WTC11 (cell line): ENCODE results near the gene EPHB3. TPM values are rescaled to one million over a fixed set of nuclear protein-coding genes. Genes with fewer than 3 reads are reported as not detected.

ENCODE experiments used
- ATAC-seq: fragments of 200-7000 bp; cut with Tn5 transposase; 2 replicates; pipeline ENCODE4 v1.10.0; 2021; ENCODE audit warnings: mild to moderate bottlenecking, moderate library complexity
- CTCF ChIA-PET: fragments of 300-600 bp; sonication (Branson Sonifier 250); formaldehyde crosslinking; loops from one replicate; lab custom pipeline; 2021; ENCODE audit warnings: antibody characterized with exemption; lab: Charles Lee
- POLR2A ChIA-PET: fragments of 350-600 bp; sonication (Branson Sonifier 250); formaldehyde crosslinking; loops from one replicate; lab custom pipeline; 2021; ENCODE audit warnings: antibody characterized with exemption; lab: Charles Lee
- DNase-seq: peaks from one replicate; pipeline ENCODE4 v3.0.0; 2021; ENCODE audit warnings: low spot score
- H3K27ac Mint-ChIP-seq: 2 replicates; pipeline ENCODE4 v1.8.0; 2021; ENCODE audit warnings: mixed read lengths
- H3K27me3 Mint-ChIP-seq: 2 replicates; pipeline ENCODE4 v1.8.0; 2021; ENCODE audit warnings: low read depth, mild to moderate bottlenecking, moderate library complexity, mixed read lengths
- H3K36me3 Mint-ChIP-seq: 2 replicates; pipeline ENCODE4 v1.8.0; 2021; ENCODE audit warnings: mixed read lengths
- H3K4me1 Mint-ChIP-seq: 2 replicates; pipeline ENCODE4 v1.8.0; 2022; ENCODE audit warnings: mixed read lengths
- H3K4me3 Mint-ChIP-seq: 2 replicates; pipeline ENCODE4 v1.8.0; 2021; ENCODE audit warnings: mild to moderate bottlenecking, moderate library complexity, mixed read lengths
- H3K9me3 Mint-ChIP-seq: 2 replicates; pipeline ENCODE4 v1.8.0; 2021; ENCODE audit warnings: mixed read lengths
- ATF3 ChIP-seq: sonication (generic); formaldehyde crosslinking; conservative IDR thresholded peaks from 2 replicates; pipeline ENCODE4 v1.8.1; 2022; ENCODE audit warnings: mild to moderate bottlenecking, missing genetic modification reagents
- CBFB ChIP-seq: sonication (generic); formaldehyde crosslinking; IDR thresholded peaks from 2 replicates; pipeline ENCODE4 v1.8.1; 2022; ENCODE audit warnings: mild to moderate bottlenecking, low read depth, missing genetic modification reagents
- CDX4 ChIP-seq: fragments of 250-450 bp; sonication (Bioruptor Pico); IDR thresholded peaks from 2 replicates; pipeline ENCODE4 v1.9.0; 2021; ENCODE audit warnings: moderate library complexity, mild to moderate bottlenecking, inconsistent platforms, borderline replicate concordance
- CTCF ChIP-seq: fragments of 200-600 bp; IDR thresholded peaks from 2 replicates; pipeline ENCODE4 v1.8.0; 2022; ENCODE audit warnings: antibody characterized with exemption
- E2F5 ChIP-seq: sonication (generic); formaldehyde crosslinking; IDR thresholded peaks from 2 replicates; pipeline ENCODE4 v1.8.1; 2022; ENCODE audit warnings: mild to moderate bottlenecking, moderate library complexity, missing genetic modification reagents
- FOXP1 ChIP-seq: sonication (generic); formaldehyde crosslinking; IDR thresholded peaks from 2 replicates; pipeline ENCODE4 v1.8.0; 2022; ENCODE audit warnings: missing genetic modification reagents, mild to moderate bottlenecking, moderate library complexity, borderline replicate concordance
- GTF2I ChIP-seq: fragments of 250-450 bp; sonication (Bioruptor Pico); conservative IDR thresholded peaks from 2 replicates; pipeline ENCODE4 v1.4.0; 2021; ENCODE audit warnings: mild to moderate bottlenecking
- MAX ChIP-seq: sonication (generic); formaldehyde crosslinking; IDR thresholded peaks from 2 replicates; pipeline ENCODE4 v1.8.0; 2022; ENCODE audit warnings: mild to moderate bottlenecking, missing genetic modification reagents
- MXD4 ChIP-seq: fragments of 250-450 bp; sonication (Bioruptor Pico); IDR thresholded peaks from 2 replicates; pipeline ENCODE4 v1.8.0; 2021; ENCODE audit warnings: mild to moderate bottlenecking, moderate library complexity, borderline replicate concordance
- MYBL2 ChIP-seq: sonication (generic); formaldehyde crosslinking; IDR thresholded peaks from 2 replicates; pipeline ENCODE4 v1.8.1; 2023; ENCODE audit warnings: mild to moderate bottlenecking, moderate library complexity, missing genetic modification reagents
- NR2C2 ChIP-seq: sonication (generic); formaldehyde crosslinking; IDR thresholded peaks from 2 replicates; pipeline ENCODE4 v1.8.0; 2022; ENCODE audit warnings: mild to moderate bottlenecking, missing genetic modification reagents
- NR3C1 ChIP-seq: sonication (generic); formaldehyde crosslinking; conservative IDR thresholded peaks from 2 replicates; pipeline ENCODE4 v1.8.1; 2023; ENCODE audit warnings: low read depth, mild to moderate bottlenecking, missing genetic modification reagents
- SMAD3 ChIP-seq: sonication (generic); formaldehyde crosslinking; IDR thresholded peaks from 2 replicates; pipeline ENCODE4 v1.8.0; 2022; ENCODE audit warnings: missing genetic modification reagents, mild to moderate bottlenecking, borderline replicate concordance
- TEAD1 ChIP-seq: sonication (generic); formaldehyde crosslinking; IDR thresholded peaks from 2 replicates; pipeline ENCODE4 v1.8.0; 2022; ENCODE audit warnings: mild to moderate bottlenecking, missing genetic modification reagents
- TEAD4 ChIP-seq: sonication (generic); formaldehyde crosslinking; IDR thresholded peaks from 2 replicates; pipeline ENCODE4 v1.8.0; 2022; ENCODE audit warnings: mild to moderate bottlenecking, missing genetic modification reagents
- TP53 ChIP-seq: sonication (generic); formaldehyde crosslinking; IDR thresholded peaks from 2 replicates; pipeline ENCODE4 v1.8.1; 2023; ENCODE audit warnings: mild to moderate bottlenecking, missing genetic modification reagents
- ZNF219 ChIP-seq: sonication (generic); formaldehyde crosslinking; IDR thresholded peaks from 2 replicates; pipeline ENCODE4 v1.8.0; 2023; ENCODE audit warnings: missing genetic modification reagents, mild to moderate bottlenecking, borderline replicate concordance
- ZNF232 ChIP-seq: sonication (generic); formaldehyde crosslinking; IDR thresholded peaks from 2 replicates; pipeline ENCODE4 v1.8.0; 2022; ENCODE audit warnings: mild to moderate bottlenecking, missing genetic modification reagents
- ZNF263 ChIP-seq: sonication (generic); formaldehyde crosslinking; IDR thresholded peaks from 2 replicates; pipeline ENCODE4 v1.8.1; 2022; ENCODE audit warnings: low read depth, mild to moderate bottlenecking, moderate library complexity, missing genetic modification reagents
- ZNF512 ChIP-seq: sonication (generic); formaldehyde crosslinking; IDR thresholded peaks from 2 replicates; pipeline ENCODE4 v1.8.1; 2022; ENCODE audit warnings: missing genetic modification reagents, borderline replicate concordance
- total RNA-seq: library from RNA; stranded (reverse); gene quantifications from 3 replicates; pipeline ENCODE4 v1.2.3, GENCODE V29; 2021

EPHB3 gene
- total RNA-seq, 1 experiment from 2014 or later = 11.4 TPM

GRCh38 chr3:184570489-184570888 is 8.9 kb downstream of the EPHB3 start:
- DNase-seq = no peak
- no peak for TF ChIP-seq ZNF219 (CRISPR knock-in tag)
- no peak for TF ChIP-seq NR2C2
- TF ChIP-seq CBFB (CRISPR knock-in tag) = no peak
- TF ChIP-seq NR3C1 (CRISPR knock-in tag) = no peak
- no peak for TF ChIP-seq ZNF263 (CRISPR knock-in tag)
- no peak for TF ChIP-seq ZNF512 (CRISPR knock-in tag)
- no peak for TF ChIP-seq CTCF
- TF ChIP-seq CDX4 = no peak
- TF ChIP-seq SMAD3 (CRISPR knock-in tag) = no peak
- TF ChIP-seq MXD4 (CRISPR knock-in tag) = no peak
- peak; percentile 2; the same call in 1 of the 2 replicates for ATAC-seq
- Mint-ChIP-seq H3K36me3 (no peaks in the 10 kb centered on the region), H3K4me3 (peak overlapping the region; percentile 75), H3K27ac (no peak overlapping the region), H3K4me1 (peaks cover 62% of the 10 kb centered on the region), H3K9me3 (no peaks in the 10 kb centered on the region), H3K27me3 (peaks cover 83% of the 10 kb centered on the region)
- CTCF ChIA-PET = interaction anchor here (0.5 to 2.4 kb wide), 5 partner anchors 9 to 348 kb away, joined by 3 to 16 read pairs (median 3); partner anchors contain the start of gene EPHB3
- POLR2A ChIA-PET = interaction anchor here (0.9 kb wide), 2 partner anchors 13 to 23 kb away, joined by 3 read pairs; no protein-coding TSS in a partner anchor

GRCh38 chr3:184571750-184572377 is 10.3 kb downstream of the EPHB3 start:
- DNase-seq (no peak), ATAC-seq (no peak)
- ChIA-PET POLR2A (interaction anchor here (0.6 kb wide), 1 partner anchor 34 kb away, joined by 3 read pairs; no protein-coding TSS in a partner anchor), CTCF (interaction anchor here (1.2 kb wide), 1 partner anchor 11 kb away, joined by 5 read pairs; the partner anchor contains the start of gene EPHB3)
- Mint-ChIP-seq H3K4me1 (peaks cover 62% of the 10 kb centered on the region), H3K4me3 (no peak overlapping the region), H3K27ac (no peak overlapping the region), H3K9me3 (no peaks in the 10 kb centered on the region), H3K36me3 (peaks cover 7% of the 10 kb centered on the region), H3K27me3 (peaks cover 73% of the 10 kb centered on the region)
- TF ChIP-seq MAX = no peak
- TF ChIP-seq ZNF232 (CRISPR knock-in tag) = no peak
- no peak for TF ChIP-seq ATF3 (CRISPR knock-in tag)
- no peak for TF ChIP-seq FOXP1 (CRISPR knock-in tag)
- TF ChIP-seq E2F5 (CRISPR knock-in tag) = no peak
- TF ChIP-seq TEAD1 (CRISPR knock-in tag) = no peak
- no peak for TF ChIP-seq TP53 (CRISPR knock-in tag)
- TF ChIP-seq GTF2I (CRISPR knock-in tag) = no peak
- no peak for TF ChIP-seq TEAD4 (CRISPR knock-in tag)
- no peak for TF ChIP-seq MYBL2
